ENCODE results near the gene GINS1.
"Not testable (repeated sequence)": the region's sequence is repeated elsewhere in the genome, so short reads cannot be mapped to it uniquely, and the experiment has no call there.

Gene GINS1

DNA sequence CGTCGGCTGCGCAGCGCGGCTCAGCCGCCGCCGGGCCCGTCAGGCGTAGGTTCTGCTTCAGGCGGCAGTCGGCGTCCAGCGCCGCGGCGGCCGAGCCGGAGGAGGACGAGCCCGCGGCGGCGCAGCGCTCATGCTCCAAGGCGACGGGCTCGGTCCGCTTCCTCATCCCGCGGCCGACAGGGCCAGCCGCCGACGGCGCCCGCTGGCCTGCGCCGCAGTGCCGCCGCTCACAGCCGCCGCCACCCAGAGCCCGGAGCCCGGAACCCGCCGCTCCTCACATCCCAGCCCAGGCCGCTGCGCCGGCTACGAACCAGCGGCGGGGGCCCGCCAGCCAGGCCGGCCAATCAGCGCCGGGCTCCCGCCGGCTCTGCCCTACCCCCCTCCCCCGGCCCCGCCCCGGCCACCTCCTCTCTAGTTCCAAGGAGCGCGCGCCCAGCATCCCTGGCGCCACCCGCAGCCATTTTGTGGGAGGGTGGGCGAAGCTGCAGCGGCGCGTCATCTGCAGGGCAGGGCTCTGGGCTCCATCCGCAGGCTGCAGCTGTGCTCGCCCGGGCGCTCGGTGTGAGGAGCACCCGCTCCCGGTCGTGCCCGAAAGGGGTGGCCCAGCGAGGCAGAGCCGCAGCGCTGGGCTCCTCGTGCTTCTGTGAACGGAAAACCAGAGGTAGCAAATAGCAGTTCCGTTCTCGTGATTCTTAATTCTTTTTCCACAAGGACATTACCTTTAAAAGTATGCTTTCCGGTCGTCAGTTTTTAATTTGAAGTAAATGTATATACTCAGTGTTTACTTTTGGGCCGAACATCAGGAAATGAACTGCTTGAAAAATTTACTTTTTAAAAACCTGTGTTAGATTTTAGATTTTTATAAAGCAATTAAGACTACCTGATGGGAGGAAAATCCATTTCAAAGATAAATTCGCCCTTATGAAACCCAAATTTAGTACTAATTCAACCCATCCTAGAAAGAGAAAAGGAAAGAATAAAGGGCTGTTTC is 16.6 kb upstream of the GINS1 start, which contains the start of gene ABHD12:
Gene ABHD12 (minus strand): TSS at position 298 of the 991 bp plus-strand sequence. CDS start 132 bp downstream, at position 166.
- DNase-seq: peak; percentile 93 to 94

DNA sequence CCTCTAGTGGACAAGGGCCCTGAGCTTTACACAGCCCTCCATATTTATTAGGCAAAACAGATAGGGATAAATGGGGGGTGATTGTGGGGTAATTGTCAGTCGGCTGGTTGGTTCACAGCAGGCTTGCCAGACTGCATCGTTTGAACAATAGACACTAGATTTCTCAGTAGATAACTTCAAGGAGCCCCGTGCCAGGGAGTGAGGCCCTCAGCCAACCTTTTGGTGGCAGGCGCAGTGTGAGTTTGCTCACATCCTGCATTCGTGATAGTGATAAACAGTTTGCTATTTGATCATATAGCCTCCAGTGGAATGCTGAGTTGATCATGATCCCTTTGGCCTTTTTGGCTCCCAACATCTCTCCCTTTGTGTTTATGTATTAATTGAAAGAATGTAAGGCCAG is 13.2 kb upstream of the GINS1 start:
- no peak for DNase-seq

DNA sequence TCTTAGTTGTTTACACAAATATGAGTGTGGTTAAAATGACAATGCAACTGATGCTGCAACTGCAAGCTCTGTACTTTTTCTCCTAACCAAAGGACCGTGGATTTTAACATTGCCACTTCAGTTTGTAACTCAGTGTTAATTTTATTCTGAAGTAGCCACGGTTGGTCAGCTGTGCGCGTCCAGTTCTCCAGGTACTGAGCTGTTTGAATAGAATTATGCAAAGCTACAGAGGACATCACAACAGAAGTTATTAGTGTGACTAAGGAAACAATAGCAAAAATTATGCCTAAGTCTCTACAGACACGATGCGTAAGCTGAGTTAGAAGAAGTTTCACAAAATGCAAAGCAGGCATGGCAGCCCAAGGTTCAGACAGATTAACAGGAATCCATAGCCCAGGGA is 12.5 kb upstream of the GINS1 start:
- no peak for DNase-seq

DNA sequence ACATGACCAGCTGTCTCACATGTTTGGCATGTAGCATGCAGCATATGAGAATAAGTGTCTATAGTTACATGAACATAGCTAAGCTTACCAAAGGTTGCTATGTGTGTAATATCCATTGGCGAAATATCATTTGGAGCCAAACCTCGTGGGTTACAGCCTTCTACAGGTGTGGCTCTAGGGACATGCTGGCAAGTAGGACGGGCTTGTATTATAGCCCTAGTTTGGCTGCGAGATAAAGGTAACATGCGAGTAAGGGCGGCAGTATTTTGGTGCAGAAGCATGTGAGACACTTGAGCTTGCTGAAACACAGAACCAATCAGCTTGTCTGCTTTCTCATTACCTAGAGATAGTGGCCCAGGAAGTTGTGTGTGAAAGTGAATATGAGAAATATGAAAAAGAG is 10.4 kb upstream of the GINS1 start:
- no peak for DNase-seq

DNA sequence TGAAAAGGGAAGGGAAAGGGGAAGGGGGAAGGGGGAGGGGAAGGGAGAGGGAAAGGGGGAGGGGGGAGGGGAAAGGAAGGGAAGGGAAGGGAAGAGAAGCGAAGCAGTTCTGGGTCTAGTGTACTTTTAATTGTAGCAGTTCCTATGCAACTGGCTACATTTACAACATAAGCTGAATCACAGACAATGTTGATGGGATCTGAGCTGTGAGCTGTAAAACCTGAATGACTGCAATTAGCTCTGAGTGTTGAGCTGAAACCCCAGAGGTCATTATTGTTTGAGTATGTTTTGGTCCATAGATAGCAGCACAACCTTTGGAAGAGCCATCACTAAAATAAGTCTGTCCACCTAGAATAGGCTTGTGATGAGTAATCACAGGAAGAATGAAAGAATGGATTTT is 9.7 kb upstream of the GINS1 start:
- DNase-seq: no peak

DNA sequence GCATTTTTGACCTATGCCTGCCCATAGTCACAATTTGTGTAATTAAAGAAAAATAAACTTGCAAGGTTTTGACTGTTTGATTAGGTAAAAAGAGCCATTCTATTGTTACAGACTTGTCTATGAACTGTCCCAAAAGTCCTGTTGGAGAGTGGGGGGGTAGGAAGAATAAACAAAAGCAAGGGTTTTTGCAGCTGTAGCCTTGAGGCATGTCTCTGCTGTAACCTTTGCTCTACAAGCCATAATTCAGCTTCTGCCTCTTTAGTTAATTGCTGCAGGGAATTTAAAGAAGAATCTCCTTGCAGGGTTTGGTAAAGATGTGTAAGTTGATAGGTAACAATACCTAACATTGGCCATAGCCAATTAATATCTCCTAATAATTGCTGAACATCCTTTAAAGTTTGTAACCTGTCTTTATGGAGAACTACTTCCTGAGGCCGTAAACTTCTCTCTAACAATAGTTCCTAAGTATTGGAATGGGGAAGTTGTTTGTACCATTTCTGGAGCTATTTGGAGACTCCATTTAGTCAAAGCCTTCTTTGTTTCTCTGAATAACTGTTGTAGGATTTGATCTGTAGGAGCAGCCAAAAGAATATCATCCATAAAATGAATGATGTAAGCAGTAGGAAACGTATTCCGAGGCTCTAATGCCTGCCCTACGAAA is 9.0 kb upstream of the GINS1 start:
- no peak for DNase-seq

DNA sequence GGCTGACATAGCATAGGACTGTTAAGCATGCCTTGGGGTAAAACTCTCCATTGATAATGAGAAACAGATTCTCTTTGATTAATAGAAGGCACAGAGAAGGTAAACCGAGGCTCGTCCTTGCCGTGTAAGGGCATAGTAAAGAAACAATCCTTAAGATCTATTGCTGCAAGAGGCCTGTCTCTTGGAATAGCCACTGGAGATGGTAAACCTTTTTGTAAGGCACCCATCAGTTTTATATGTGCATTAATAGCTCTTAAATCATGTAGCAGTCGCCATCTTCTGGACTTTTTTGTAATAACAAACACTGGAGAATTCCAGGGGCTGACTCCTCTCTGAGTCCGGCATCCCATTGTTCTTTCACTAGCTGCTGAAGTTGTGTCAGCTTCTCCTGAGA is 8.4 kb upstream of the GINS1 start:
- DNase-seq: no peak

DNA sequence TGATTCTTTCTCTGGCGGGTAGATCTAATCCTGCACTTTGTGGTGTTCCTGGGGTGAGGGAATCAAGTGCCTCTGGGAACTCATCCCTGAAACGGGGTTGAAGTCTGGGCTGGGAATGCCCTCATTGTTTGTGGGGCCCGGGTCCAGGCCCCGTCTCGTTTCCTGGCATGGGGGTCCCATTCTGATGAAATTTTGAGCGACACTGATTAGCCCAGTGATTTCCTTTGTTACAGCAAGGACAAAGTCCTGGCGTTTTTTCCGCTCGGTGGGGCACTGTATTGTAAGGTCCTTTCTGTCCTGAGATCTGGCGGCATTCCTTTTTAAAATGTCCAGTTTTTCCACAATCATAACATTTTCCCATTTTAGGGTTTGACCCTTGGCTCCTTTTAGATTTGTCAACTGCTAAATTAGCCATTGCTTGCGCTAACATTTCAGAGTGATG is 7.2 kb upstream of the GINS1 start:
- DNase-seq: not testable (repeated sequence)

DNA sequence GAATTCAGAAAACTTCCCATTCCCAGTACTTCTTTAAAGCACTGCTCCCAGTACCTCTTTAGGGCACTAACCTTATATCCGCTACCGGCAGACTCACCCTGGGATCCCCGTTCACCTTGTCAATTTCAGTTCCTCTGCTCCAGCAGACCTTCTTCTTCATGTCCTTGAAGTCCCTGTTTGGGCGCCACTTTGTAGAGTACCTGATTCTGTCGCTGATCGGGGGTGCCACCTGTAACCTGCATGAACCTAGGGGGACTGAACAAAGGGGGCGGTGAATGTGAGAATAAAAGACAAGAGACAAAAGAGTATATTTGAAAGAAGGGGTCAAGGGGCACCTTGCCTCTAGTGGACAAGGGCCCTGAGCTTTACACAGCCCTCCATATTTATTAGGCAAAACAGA is 4.9 kb upstream of the GINS1 start:
- no peak for DNase-seq

DNA sequence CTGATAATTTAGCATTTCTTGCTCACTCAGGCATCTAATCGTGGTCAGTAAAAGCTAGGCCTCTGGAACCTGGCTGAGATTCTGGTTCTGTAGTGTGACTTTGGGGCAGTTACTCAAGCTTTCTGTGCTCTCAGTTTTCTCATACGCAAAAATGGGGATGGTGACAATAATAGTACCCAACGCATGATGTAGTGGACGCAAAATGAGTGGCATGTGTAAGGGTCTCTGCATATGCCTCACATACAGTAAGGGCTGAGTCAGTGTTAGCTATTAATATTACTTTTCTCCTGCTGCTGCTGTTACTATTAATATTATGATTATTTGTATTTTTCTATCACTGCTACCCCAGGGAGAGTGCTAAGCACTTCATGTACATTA is 686 bp downstream of the GINS1 start:
- no peak for DNase-seq

DNA sequence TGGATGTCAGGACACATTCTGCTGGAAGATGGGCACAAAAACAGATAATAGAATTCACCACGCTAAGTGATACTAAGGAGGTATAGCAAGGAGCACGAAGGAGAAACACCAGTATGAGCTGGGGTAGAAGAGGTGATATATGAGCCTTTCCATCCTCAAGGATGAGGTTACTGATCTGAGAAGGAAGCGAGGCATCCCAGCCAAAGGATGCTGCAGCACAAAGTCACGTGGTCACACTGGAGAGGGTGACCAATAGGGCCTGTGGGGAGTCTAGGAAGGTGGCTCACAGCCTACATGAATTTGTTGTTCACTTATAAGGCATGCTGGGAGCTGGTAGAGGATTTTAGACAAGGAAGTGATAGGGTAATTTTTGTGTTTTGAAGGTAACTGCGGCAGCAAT is 1.4 kb downstream of the GINS1 start:
- DNase-seq: no peak

DNA sequence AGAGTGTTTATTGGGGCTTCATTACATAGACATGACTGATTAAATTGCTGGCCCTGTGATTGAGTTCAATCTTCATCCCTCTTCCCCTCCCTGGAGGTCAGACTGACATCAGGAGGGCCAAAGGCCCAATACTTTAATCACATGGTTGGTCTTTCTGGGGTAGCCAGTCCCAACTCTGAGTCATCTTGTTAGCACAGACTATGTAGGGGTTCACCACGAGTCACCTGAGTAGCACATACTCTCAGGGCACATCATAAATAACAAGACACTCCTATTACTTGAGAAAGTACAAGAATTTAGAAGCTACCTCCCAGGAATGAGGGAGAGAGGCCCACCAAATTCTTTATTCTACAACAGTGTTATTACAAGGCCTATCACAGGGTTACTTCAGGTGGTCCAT is 11.3 kb downstream of the GINS1 start:
- no peak for DNase-seq

DNA sequence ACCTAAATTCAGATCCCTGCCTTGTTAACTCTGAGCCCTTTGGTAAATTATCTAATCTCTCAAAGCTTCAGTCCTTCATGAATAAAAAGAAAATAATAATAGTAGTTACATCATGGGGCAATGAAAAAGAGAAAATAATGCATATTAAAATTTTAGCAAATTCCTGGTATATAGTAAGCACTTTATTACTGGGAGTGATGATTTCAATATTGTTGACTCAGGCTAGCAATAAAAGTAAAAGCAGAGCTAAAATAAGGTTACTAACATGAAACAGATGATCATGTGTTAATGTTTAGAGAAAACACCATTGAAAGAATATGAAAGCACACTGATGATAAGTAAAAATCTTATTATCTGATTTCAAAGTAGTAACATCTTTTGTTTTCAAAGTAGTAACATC is 13.6 kb downstream of the GINS1 start:
- no peak for DNase-seq

DNA sequence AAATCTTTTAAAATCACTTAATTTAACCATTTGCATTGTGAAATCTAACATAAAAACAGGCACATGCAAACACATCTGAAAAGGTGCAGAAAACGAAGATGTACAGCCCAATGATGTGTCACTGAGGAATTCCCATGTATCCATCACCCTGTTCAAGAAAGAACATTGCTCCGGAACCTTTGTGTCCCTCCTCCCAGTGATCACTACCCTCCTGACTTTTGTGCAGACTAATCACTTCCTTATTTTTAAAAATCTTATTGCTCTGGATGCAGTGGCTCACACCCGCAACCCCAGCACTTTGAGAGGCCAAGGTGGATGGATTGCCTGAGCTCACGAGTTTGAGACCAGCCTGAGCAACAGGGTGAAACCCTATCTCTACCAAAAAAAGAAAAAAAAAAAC is 14.6 kb downstream of the GINS1 start:
- no peak for DNase-seq

DNA sequence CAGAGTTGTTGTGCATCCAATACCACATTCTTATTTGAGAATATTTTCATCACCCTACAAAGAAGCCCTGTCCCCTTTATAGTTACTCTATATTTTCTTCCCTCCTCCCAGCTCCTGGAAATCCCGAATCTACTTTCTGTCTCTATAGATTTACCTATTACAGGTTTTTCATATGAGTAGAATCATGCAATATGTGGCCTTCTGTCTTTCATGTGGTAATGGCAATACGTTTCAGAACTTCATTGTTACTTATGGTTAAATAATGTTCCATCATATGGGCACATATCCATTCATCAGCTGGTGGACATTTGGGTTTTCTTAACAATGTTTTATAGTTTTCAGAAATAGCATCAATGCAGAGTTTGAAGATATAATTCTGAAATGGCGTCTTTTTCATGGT is 17.1 kb downstream of the GINS1 start:
- DNase-seq: no peak

DNA sequence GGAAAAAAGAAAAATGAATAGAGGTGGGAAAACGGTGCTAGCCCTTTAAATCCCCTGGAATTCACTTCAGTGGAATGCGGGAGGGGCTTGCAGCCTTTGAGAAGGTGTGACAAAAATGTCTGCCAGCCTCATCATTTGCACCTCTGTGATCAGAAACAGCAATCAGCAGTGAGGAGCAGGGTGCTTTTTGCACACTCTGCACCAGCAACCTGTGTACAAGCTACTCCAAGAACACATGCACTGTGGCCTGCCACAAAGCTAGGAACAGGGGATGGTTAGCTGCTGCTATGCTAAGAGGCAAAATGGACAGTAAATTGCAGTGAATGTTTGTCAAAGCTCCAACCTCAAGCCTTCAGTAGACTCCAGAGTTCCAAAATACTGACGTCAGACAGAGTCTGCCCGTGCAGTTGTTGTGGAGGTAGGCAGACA is 29.7 kb downstream of the GINS1 start:
- no peak for DNase-seq

DNA sequence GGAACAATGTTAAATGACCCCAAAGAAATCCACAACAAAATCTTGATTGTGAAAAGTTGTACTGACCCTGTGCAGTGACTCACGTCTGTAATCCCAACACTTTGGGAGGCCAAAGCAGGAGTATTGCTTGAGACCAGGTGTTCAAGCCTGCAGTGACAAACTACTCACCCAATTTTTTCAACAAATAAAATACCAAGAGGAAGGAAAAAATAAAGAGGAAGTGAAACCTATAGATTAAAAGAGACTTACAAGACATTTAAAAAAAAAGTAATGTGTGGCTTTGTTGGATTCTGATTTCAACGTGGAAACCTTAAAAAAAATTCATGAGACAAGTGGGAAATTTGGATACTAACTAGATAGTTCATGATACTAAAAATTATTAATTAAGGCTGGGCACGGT is 31.9 kb downstream of the GINS1 start:
- DNase-seq: no peak

DNA sequence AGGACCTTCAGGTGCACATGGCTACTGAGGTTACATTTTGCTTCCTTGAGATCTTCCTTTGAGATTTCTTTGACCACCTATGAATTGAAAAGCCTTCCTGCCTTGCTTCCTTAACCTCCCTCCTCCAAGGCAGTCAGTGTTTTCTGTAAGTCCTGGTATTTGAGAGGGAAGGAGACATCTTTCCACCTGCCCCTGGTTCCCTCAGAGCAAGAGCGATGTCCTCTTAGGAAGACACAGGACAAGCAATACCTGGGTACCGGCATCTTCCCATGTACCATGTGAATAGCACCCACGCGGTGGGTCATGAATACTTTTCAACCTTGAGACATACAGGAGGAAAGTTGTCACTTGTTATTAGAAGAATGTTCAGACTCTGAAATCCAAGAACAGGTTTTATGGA is 37.1 kb downstream of the GINS1 start:
- DNase-seq: no peak

DNA sequence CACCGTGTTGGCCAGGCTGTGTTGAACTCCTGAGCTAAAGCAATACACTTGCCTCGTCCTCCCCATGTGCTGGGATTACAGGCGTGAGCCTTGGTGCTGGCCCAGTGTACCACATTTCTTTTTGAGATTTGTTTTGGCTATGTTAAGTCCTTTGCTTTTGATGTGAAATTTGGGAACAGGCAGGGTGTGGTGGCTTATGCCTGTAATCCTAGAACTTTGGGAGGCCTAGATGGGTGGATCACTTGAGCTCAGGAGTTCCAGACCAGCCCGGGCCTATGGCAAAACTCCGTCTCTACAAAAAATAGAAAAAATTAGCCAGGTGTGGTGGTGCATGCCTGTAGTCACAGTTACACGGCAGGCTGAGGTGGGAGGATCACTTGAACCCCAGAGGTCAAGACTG is 40.2 kb downstream of the GINS1 start:
- no peak for DNase-seq

DNA sequence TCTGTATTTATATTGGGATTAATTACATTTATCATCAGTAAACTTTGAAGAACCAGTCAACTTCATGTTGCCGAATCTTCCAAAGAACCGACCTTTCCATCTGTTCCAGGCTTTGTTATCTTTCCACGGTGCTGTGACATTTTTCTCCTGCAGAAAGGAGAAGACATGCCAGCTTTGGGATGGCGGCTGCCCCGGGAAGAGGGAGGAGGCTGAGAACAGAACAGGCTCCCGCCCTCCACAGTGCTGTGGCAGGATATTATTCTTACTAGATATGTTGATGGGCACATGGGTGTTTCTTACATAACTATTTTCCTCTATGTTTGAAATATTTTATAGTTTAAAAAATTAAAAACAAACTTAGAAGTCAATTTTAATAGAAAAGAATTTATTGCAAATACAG is 44.9 kb downstream of the GINS1 start:
- DNase-seq: no peak

DNA sequence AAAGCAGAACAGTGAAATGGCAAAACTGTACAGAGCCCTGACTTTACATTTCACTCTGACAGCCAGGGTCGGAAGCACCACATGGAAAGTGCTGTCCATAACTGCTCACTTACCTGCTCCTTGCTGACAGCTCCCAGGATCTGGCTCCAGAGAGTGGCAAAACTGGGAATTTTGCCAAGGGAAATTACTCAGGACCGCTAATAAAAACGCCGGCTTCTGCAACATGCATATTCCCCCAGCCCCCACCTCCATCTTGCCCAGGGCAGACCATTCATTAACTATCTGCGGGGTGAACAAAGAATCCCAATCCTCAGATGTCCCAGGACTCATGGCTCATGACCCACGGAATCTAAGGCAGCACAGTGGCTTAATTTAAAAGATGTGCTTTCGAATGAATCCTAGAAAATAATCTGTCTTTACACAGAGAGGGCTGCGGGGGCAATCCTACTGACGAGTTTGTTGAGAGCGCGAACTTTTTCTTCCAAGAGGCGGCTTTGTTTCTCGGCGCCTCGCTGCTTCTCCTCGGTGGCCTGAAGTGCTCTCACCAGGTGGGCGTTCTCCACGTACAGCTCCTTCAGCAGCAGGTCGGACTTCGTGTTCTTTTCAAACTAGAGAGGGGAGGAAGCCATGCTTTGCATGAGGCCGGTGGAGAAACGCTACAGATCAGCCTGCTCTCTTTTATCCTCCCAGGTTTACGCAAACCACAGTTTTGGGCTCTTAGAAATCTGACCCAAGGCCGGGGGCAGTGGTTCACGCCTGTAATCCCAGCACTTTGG is 45.8 kb downstream of the GINS1 start:
- DNase-seq: no peak

DNA sequence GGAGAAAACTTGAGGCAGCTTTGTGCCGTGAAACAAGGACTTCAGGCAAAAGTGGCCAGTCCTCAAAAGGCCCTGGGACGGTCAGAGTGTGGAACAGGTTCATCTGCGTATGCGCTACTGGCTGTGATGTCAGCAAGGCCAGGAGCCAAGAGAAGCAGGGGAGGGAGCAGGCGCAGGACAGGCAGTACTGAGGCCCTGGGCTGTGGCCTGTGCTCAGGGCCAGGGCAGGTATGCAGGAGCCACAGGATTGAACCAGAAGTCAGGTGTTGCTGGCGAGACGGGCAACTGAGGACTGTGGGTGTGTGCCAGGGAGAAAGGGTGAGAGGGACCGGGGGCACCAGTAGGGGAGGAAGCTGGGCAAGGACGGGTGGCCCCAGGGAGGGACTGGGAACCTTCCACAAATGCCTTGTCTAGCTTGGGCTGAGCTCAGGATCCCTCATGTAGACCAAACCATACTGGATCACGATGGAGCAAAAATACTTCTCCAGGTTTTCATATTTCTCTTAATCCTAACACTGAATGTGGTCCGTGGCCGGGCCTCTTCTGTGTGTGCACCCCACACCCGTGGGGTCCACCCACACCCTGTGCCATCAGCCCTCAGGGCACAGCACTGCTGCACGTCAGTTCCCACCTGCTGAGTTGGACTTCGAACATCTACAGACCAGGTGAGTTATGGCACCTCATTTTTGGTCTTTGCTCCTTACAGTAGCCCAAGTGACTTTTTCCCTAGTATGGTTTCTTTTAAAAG is 46.9 kb downstream of the GINS1 start:
- DNase-seq: no peak
